Activated T-helper 2 cell treated with anti-CD3 and anti-CD28 coated beads, Interferon-gamma antibody, Interleukin-2, Interleukin-4, amounts not matched to agents 10 μg/mL and 5 μg/mL and 100 μg/mL, durations not matched to agents 14 hours and 24 hours and 36 hours (primary cell): ENCODE results near the gene CBFA2T2. TPM values are rescaled to one million over a fixed set of nuclear protein-coding genes. Genes with fewer than 3 reads are reported as not detected.
"Not testable (repeated sequence)": the region's sequence is repeated elsewhere in the genome, so short reads cannot be mapped to it uniquely, and the experiment has no call there.

ENCODE experiments used
- DNase-seq: peaks from one replicate; pipeline ENCODE4 v3.0.0; 2021; ENCODE audit warnings: low spot score
- H3K27ac Mint-ChIP-seq: one replicate; pipeline ENCODE4 v1.8.0; 2021; ENCODE audit warnings: mixed read lengths
- H3K27me3 Mint-ChIP-seq: one replicate; pipeline ENCODE4 v1.8.0; 2021; ENCODE audit warnings: low read depth, mixed read lengths
- H3K36me3 Mint-ChIP-seq: one replicate; pipeline ENCODE4 v1.8.0; 2021; ENCODE audit warnings: low read depth, mixed read lengths
- H3K4me1 Mint-ChIP-seq: one replicate; pipeline ENCODE4 v1.8.0; 2021; ENCODE audit warnings: low read depth, mixed read lengths
- H3K4me3 Mint-ChIP-seq: one replicate; pipeline ENCODE4 v1.8.0; 2021; ENCODE audit warnings: low read depth, mild to moderate bottlenecking, moderate library complexity, mixed read lengths
- H3K9me3 Mint-ChIP-seq: one replicate; pipeline ENCODE4 v1.8.0; 2021; ENCODE audit warnings: mixed read lengths
- intact Hi-C: fragments of 100-400 bp; cut with micrococcal nuclease; formaldehyde crosslinking; loops from one replicate; pipeline ENCODE4 v1.15.1; 2023
- total RNA-seq: library from RNA; stranded (reverse); gene quantifications from 2 replicates; pipeline ENCODE4 v1.2.3, GENCODE V29; 2022

CBFA2T2 gene
- total RNA-seq, 1 donor from 2014 or later = 14.4 TPM

DNA sequence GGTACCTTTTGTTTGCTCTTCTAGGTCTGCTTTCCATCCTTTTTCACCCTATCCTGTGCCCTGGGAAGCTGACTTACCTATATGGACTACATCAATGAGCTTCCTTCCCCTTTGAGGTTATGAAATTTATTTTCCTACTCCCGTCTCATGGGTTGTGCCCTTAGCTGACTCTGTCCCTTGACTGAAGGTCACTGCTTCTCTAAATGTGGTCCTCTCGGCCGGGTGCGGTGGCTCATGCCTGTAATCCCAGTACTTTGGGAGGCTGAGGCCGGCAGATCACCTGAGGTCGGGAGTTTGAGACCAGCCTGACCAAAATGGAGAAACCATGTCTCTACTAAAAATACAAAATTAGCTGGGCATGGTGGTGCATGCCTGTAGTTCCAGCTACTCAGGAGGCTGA lies 6.9 kb downstream of the CBFA2T2 start:
- H3K36me3 Mint-ChIP-seq, H3K4me3 Mint-ChIP-seq, H3K4me1 Mint-ChIP-seq, DNase-seq, H3K27ac Mint-ChIP-seq, H3K27me3 Mint-ChIP-seq, H3K9me3 Mint-ChIP-seq, intact Hi-C loops: not testable (repeated sequence)

DNA sequence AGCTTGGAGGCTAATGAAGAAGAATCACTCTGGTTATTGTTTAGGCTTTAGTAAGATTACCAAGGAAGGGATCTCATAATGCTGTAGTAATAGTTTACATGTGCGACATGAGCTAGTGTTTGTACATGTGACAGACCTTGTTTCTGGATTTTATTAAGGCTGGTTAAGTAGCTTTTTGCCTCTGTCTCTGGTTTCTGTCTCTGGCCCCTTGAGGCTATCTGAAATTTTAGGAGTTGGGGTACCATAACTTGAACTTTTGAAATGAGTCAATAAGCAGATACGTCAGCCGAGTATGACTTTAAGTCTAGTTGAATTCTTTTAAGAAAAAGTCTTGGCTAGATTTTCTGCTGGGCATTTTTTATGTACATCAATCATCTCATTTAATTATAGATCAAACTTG lies 9.5 kb downstream of the CBFA2T2 start:
- no peak for DNase-seq
- H3K4me1 Mint-ChIP-seq = no peaks in the 10 kb centered on the region
- H3K9me3 Mint-ChIP-seq = no peaks in the 10 kb centered on the region

DNA sequence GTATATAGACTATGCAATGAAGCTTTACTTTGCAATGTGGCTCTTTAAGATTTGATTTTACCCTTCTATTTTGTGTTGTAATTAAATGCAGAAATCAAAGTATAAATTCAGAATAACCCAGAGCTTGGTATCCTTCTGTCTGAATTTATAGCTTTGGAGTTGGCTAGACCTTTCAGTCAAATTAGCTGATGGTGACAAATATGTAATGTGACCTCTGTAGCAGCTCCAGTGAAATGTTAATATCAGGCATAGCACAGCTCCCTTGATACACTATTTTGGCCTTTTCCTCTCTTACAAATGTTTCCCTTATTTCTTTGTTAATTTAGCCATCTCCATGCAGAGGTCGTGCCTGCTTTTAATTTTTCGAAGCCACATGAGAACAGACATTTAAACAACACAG lies 11.1 kb downstream of the CBFA2T2 start:
- intact Hi-C loops = no loop called here
- Mint-ChIP-seq H3K27me3 (no peaks in the 10 kb centered on the region), H3K9me3 (no peaks in the 10 kb centered on the region), H3K27ac (no peak overlapping the region), H3K36me3 (peaks cover 7% of the 10 kb centered on the region), H3K4me1 (no peaks in the 10 kb centered on the region), H3K4me3 (no peak overlapping the region)
- DNase-seq = no peak

More for the DNA sequence above, 9.5 kb downstream of the CBFA2T2 start:
- H3K36me3 Mint-ChIP-seq = no peaks in the 10 kb centered on the region
- intact Hi-C loops = no loop called here
- H3K27me3 Mint-ChIP-seq = no peaks in the 10 kb centered on the region
- no peak overlapping the region for H3K27ac Mint-ChIP-seq
- no peak overlapping the region for H3K4me3 Mint-ChIP-seq

DNA sequence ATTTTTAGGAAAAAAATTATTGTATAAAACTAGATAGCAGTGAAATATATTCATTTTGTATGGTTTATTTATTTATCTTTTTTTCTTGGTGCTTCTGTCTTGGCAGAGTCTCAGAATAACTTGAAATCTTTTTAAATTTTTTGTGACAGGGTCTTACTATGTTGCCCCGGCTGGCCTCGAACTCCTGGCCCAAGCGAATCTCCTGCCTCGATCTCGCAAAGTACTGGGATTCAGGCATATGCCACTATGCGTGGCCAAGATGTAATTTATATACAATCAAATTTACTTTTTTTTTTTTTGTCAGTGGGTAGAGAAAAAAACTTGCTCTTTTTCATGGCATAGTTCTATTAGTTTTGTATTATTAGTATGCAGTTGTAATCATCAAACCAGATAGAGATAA lies 13.7 kb downstream of the CBFA2T2 start:
- Mint-ChIP-seq H3K9me3 (peaks cover 4% of the 10 kb centered on the region), H3K4me1 (peaks cover 4% of the 10 kb centered on the region), H3K36me3 (peaks cover 15% of the 10 kb centered on the region), H3K27ac (no peak overlapping the region), H3K4me3 (no peak overlapping the region), H3K27me3 (no peaks in the 10 kb centered on the region)
- DNase-seq = no peak
- intact Hi-C loops = no loop called here

DNA sequence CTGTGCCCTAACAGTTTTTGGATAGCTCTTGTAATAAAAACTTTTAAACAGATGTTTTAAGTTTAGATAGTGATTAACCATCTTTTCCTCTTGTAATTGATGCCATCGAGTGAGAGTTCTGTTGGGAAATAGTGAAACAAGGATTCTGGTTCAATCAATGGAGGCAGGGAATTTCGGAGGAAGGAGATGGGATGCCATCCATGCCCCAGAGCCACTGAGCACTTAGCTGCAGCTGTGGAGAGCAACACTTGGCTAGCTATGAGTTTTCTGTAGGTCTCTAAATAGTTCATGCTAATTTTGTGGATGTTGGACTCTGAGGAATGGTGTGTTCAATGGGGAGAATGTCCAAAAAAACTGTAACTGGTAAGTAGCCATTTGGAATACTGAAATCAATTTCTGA lies 16.7 kb downstream of the CBFA2T2 start:
- Mint-ChIP-seq H3K4me3 (no peak overlapping the region), H3K36me3 (peaks cover 23% of the 10 kb centered on the region), H3K4me1 (peaks cover 6% of the 10 kb centered on the region), H3K27ac (no peak overlapping the region), H3K27me3 (no peaks in the 10 kb centered on the region), H3K9me3 (peaks cover 7% of the 10 kb centered on the region)
- intact Hi-C loops = no loop called here
- no peak for DNase-seq

DNA sequence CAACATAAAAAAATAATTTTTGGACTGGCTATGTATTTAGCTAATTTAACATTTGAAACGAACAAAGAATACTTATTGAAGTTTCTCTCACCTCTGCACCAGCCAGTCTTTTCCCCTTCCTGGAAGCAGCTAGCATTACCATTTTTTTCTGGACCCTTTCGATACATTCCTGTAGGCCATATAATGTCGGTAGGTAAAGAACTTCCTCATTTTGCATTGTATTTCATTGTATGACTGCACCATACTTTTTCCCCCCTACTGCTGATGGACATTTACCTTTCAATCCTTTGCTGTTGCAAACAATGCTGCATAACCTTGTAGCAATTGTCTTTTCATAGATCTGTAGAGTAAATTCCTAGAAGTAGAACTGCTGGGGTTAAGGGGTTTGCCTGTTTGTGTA lies 17.6 kb downstream of the CBFA2T2 start:
- no peak for DNase-seq

DNA sequence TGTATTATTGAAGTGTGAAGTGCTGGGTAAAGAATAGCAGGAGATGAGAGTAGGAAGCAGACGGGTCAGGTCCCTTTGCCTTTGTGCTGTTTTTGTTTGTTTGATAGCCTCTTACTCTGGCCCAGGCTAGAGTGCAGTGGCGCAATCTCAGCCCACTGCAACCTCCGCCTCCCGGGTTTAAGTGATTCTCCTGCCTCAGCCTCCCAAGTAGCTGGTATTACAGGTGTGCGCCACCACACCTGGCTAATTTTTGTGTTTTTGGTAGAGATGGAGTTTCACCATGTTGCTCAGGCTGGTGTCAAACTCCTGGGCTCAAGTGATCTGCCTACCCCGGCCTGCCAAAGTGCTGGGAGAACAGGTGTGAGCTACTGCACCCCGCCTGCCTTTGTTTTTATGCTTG lies 18.1 kb downstream of the CBFA2T2 start:
- intact Hi-C loops, DNase-seq: not testable (repeated sequence)

More for the DNA sequence above, 17.6 kb downstream of the CBFA2T2 start:
- H3K9me3 Mint-ChIP-seq = peaks cover 7% of the 10 kb centered on the region
- intact Hi-C loops = no loop called here
- peaks cover 23% of the 10 kb centered on the region for H3K36me3 Mint-ChIP-seq
- peaks cover 7% of the 10 kb centered on the region for H3K4me1 Mint-ChIP-seq
- no peak overlapping the region for H3K27ac Mint-ChIP-seq
- no peaks in the 10 kb centered on the region for H3K27me3 Mint-ChIP-seq
- H3K4me3 Mint-ChIP-seq = no peak overlapping the region

DNA sequence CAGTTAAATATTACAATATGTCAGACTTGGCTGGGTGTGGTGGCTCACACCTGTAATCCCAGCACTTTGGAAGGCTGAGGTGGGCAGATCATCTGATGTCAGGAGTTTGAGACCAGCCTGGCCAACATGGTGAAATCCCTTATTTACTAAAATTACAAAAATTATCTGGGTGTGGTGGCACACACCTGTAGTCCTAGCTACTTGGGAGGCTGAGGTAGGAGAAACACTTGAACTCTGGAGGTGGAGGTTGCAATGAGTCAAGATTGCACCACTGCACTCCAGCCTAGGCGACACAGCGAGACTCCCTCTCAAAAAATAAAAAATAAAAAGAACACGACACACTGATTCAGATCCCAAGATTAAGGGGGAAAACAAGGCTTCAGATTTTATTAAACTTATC lies 19.2 kb downstream of the CBFA2T2 start:
- H3K27ac Mint-ChIP-seq, H3K9me3 Mint-ChIP-seq, DNase-seq, H3K27me3 Mint-ChIP-seq, H3K4me3 Mint-ChIP-seq, intact Hi-C loops, H3K4me1 Mint-ChIP-seq: not testable (repeated sequence)
- peaks cover 23% of the 10 kb centered on the region for H3K36me3 Mint-ChIP-seq

More for the DNA sequence above, 18.1 kb downstream of the CBFA2T2 start:
- H3K4me3 Mint-ChIP-seq, H3K27ac Mint-ChIP-seq, H3K27me3 Mint-ChIP-seq, H3K9me3 Mint-ChIP-seq, H3K4me1 Mint-ChIP-seq: not testable (repeated sequence)
- H3K36me3 Mint-ChIP-seq = peaks cover 23% of the 10 kb centered on the region

DNA sequence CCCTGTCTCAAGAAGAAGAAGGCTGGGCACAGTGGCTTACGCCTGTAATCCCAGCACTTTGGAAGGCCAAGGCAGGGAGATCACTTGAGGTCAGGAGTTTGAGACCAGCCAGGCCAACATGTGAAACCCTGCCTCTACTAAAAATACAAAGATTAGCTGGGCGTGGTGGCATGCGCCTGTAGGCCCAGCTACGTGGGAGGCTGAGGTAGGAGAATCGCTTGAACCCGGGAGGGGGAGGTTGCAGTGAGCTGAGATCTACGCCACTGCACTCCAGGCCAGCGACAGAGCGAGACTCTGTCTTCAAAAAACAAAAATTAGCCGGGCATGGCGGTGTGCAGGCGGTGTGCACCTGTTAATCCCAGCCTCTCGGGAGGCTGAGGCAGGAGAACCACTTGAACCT lies 22.0 kb downstream of the CBFA2T2 start:
- H3K27me3 Mint-ChIP-seq, H3K27ac Mint-ChIP-seq, H3K9me3 Mint-ChIP-seq, DNase-seq, intact Hi-C loops, H3K4me3 Mint-ChIP-seq: not testable (repeated sequence)
- Mint-ChIP-seq H3K36me3 (peaks cover 15% of the 10 kb centered on the region), H3K4me1 (peaks cover 11% of the 10 kb centered on the region)

DNA sequence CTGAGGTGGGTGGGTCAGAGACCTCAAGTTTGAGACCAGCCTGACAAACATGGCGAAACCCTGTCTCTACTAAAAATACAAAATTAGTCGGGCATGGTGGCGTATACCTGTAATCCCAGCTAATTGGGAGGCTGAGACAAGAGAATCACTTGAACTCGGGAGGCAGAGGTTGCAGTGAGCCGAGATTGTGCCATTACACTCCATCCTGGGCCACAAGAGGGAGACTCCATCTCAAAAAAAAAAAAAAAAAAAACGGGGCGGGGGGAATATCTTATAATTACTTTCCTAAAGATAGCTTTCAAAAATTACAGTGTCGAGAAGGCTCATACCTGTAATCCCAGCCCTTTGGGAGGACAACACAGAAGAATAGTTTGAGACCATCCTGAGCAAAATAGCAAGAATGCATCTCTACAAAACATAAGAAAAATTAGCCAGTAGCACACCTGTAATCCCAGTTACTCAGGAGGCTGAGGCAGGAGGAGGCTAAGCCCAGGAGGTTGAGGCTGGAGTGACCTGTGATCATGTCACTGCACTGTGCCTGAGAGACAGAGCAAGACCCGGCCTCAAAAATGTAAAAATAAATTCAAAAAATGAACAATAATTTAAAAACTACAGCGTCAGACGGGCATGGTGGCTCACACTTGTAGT lies 25.8 kb downstream of the CBFA2T2 start:
- Mint-ChIP-seq H3K27ac (no peak overlapping the region), H3K36me3 (peaks cover under 1% of the 10 kb centered on the region), H3K9me3 (no peaks in the 10 kb centered on the region), H3K4me1 (peaks cover 7% of the 10 kb centered on the region), H3K4me3 (no peak overlapping the region), H3K27me3 (no peaks in the 10 kb centered on the region)
- DNase-seq = no peak
- intact Hi-C loops = no loop called here

DNA sequence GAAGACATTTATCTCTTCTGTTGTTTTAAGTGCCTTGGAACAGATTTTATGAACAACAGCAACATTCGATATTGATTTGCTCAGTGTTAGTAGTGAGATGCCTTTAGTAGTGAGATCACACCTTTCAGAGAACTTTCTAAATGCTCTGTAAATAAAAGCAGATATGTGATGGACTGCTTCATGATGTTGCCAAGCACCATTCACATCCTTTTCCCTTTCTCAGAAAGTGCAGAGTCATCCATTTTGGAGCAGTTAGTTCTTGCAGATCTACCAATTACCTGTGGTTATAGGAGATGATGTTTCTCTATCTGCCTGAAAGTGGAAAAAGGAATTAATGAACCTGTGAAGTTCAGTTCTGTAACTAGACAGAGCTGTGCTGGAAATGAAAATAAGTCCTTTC lies 27.0 kb downstream of the CBFA2T2 start:
- Mint-ChIP-seq H3K4me1 (peaks cover 8% of the 10 kb centered on the region), H3K36me3 (no peaks in the 10 kb centered on the region), H3K27me3 (no peaks in the 10 kb centered on the region), H3K27ac (no peak overlapping the region), H3K9me3 (no peaks in the 10 kb centered on the region), H3K4me3 (no peak overlapping the region)
- intact Hi-C loops = no loop called here
- no peak for DNase-seq

DNA sequence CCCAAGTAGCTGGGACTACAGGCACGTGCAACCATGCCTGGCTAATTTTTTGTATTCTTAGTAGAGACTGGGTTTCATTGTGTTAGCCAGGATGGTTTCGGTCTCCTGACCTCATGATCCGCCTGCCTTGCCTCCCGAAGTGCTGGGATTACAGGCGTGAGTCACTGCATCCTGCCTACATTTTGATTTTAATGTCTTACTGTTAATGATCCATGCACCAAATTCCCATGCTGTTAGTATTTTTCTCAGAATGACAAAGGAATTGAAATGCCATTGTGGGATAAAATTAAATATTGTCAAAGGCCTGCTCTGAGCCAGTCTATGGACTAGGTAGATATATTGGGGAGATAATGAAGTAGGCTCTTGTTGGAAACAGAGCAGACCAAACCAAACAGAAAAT lies 28.2 kb downstream of the CBFA2T2 start:
- Mint-ChIP-seq H3K36me3 (no peaks in the 10 kb centered on the region), H3K27ac (no peak overlapping the region), H3K27me3 (no peaks in the 10 kb centered on the region), H3K4me1 (peaks cover 11% of the 10 kb centered on the region), H3K4me3 (no peak overlapping the region), H3K9me3 (no peaks in the 10 kb centered on the region)
- intact Hi-C loops = no loop called here
- DNase-seq = no peak

DNA sequence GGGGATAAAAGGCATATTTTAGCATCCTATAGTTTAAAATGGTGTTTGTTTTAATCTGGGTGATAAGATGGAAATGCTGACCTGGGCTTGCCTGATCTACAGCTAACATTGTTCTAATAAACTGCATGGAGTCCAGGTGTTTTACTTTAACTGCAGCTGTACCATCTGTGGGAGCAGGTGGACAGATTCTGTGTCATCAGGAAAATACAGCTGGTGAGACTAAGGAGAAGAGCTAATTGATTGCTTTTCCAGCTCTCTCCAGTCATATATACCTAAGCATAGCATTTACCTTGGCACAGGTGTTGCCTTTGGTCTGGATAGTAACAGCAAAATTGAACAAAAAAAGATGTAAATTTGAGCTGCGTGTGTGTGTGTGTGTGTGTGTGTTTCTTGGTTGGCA lies 31.6 kb downstream of the CBFA2T2 start:
- Mint-ChIP-seq H3K9me3 (no peaks in the 10 kb centered on the region), H3K4me3 (no peak overlapping the region), H3K36me3 (no peaks in the 10 kb centered on the region), H3K4me1 (peaks cover 11% of the 10 kb centered on the region), H3K27ac (no peak overlapping the region), H3K27me3 (no peaks in the 10 kb centered on the region)
- intact Hi-C loops = no loop called here
- no peak for DNase-seq
